ENCODE results near the gene PSAT1. TPM values are rescaled to one million over a fixed set of nuclear protein-coding genes. Genes with fewer than 3 reads are reported as not detected.

Gene PSAT1
- total and polyA plus RNA-seq, 2 experiments from 2014 or later = 120 to 149 TPM

GRCh38 chr9:78292716-78293497 lies 4.0 kb upstream of the PSAT1 start:
- Histone ChIP-seq H2AFZ (no peak overlapping the region), H3K27ac (no peak overlapping the region), H3K9me2 (replicated peaks; ENCODE audit: insufficient read depth) (no peaks in the 10 kb centered on the region), H3K9me3 (ENCODE audit: low read depth) (no peaks in the 10 kb centered on the region), H3K79me2 (peaks cover 6% of the 10 kb centered on the region), H3K4me2 (no peak overlapping the region), H3K27me3 (no peaks in the 10 kb centered on the region), H3K36me3 (replicated peaks; ENCODE audit: insufficient read depth, low read depth) (no peaks in the 10 kb centered on the region), H4K20me1 (ENCODE audit: insufficient read depth, poor library complexity, severe bottlenecking) (no peaks in the 10 kb centered on the region), H3K4me1 (ENCODE audit: insufficient read depth) (peaks cover 6% of the 10 kb centered on the region), H3K4me3 (no peak overlapping the region)
- TF ChIP-seq CTCF (IDR thresholded peaks at IDR 0.05; ENCODE audit: poor library complexity) (no peak), EZH2 (IDR thresholded peaks at IDR 0.05; ENCODE audit: borderline replicate concordance) (no peak), EZH2phosphoT487 (IDR thresholded peaks at IDR 0.05; ENCODE audit: low read depth, severe bottlenecking, unreplicated experiment) (no peak)
- no peak for DNase-seq (ENCODE audit: low spot score)
- WGBS (ENCODE audit: low lambda C conversion rate, missing lambda C conversion rate) = 92% methylated on average over 9 of the region's 9 CpGs

DNA sequence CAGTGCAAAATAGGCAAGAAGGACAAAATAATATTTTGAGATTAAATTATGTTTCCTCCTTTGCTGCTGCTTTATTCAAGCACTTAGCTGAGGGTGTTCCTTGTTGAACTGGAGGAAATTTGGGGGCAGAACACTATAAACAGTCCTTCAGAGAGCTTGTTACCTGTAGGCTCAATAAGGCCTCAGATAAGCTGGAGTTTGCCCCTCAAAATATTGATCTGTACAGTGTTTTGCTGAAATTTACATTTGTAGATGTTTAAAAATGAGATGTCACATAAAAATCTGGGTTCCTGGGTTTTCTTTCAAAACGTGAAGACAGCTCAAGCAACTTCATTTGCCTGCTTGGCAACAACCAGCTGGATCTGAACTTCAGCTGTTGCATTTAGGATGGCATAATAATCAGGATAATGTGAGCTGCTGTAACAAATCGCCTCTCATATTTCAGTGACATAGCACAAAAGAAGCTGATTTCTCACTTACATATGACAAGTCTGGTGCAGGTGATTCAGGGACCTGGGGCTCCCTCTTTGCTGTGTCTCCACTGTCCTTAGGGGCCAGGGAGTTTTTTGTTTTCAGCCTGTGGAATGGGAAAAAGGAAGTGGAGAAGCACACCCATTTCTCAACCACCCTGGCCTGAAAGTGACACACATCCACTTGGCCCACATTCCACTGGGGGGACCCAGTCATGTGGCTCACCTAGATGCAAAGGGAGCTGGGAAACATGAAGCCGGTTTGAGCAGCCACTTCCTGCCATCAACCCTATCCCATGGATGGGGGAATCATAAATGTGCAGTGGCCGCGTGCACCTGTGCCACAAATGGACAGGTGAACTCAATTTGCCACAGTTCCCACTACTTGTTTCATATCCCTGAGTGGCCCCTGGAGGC lies 2.4 kb upstream of the PSAT1 start:
- no peak for DNase-seq (ENCODE audit: low spot score)
- Histone ChIP-seq H3K9me3 (ENCODE audit: low read depth) (no peaks in the 10 kb centered on the region), H3K79me2 (peaks cover 20% of the 10 kb centered on the region), H3K4me3 (no peak overlapping the region), H2AFZ (no peak overlapping the region), H4K20me1 (ENCODE audit: insufficient read depth, poor library complexity, severe bottlenecking) (peaks cover 3% of the 10 kb centered on the region), H3K9me2 (replicated peaks; ENCODE audit: insufficient read depth) (no peaks in the 10 kb centered on the region), H3K27me3 (no peaks in the 10 kb centered on the region), H3K27ac (no peak overlapping the region), H3K4me2 (no peak overlapping the region), H3K36me3 (replicated peaks; ENCODE audit: insufficient read depth, low read depth) (no peaks in the 10 kb centered on the region), H3K4me1 (ENCODE audit: insufficient read depth) (peaks cover 6% of the 10 kb centered on the region)
- 92% methylated on average over 5 of the region's 5 CpGs for WGBS (ENCODE audit: low lambda C conversion rate, missing lambda C conversion rate)
- TF ChIP-seq EZH2 (IDR thresholded peaks at IDR 0.05; ENCODE audit: borderline replicate concordance) (no peak), EZH2phosphoT487 (IDR thresholded peaks at IDR 0.05; ENCODE audit: low read depth, severe bottlenecking, unreplicated experiment) (no peak), CTCF (IDR thresholded peaks at IDR 0.05; ENCODE audit: poor library complexity) (no peak)

DNA sequence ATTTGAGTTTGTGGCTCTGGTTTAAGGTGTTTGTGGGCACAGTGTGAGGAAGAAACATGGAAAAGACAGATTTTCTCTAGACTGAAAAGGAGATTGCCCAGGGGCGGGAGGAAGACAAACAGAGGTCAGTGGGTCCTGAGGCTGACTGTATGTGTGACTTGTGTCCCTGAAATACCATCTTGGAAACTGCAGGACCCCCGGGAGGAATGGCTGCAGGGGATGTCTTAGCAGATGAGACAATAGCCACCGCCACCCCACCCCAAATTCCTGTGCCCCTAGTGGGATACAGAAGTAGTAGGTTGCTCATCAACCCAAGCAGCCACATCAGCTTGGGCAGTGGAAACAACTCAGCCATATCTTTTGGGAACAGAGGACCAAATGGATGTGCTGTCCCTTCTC lies 1.7 kb upstream of the PSAT1 start:
- Histone ChIP-seq H3K27ac (no peak overlapping the region), H3K36me3 (replicated peaks; ENCODE audit: insufficient read depth, low read depth) (no peaks in the 10 kb centered on the region), H3K79me2 (peaks cover 27% of the 10 kb centered on the region), H2AFZ (no peak overlapping the region), H3K9me2 (replicated peaks; ENCODE audit: insufficient read depth) (no peaks in the 10 kb centered on the region), H3K27me3 (no peaks in the 10 kb centered on the region), H4K20me1 (ENCODE audit: insufficient read depth, poor library complexity, severe bottlenecking) (peaks cover 3% of the 10 kb centered on the region), H3K4me2 (no peak overlapping the region), H3K9me3 (ENCODE audit: low read depth) (no peaks in the 10 kb centered on the region), H3K4me1 (ENCODE audit: insufficient read depth) (peaks cover 6% of the 10 kb centered on the region), H3K4me3 (no peak overlapping the region)
- WGBS (ENCODE audit: low lambda C conversion rate, missing lambda C conversion rate) = 85% methylated on average over 3 of the region's 3 CpGs
- TF ChIP-seq CTCF (IDR thresholded peaks at IDR 0.05; ENCODE audit: poor library complexity) = no peak
- TF ChIP-seq EZH2 (IDR thresholded peaks at IDR 0.05; ENCODE audit: borderline replicate concordance) = no peak
- TF ChIP-seq EZH2phosphoT487 (IDR thresholded peaks at IDR 0.05; ENCODE audit: low read depth, severe bottlenecking, unreplicated experiment) = no peak
- DNase-seq (ENCODE audit: low spot score) = no peak

Measured in hepatocyte (in vitro differentiated cells).